Measurements from ENCODE around the gene AP1M1.

- TF ChIP-seq CTCF (IDR thresholded peaks at IDR 0.05) (no peak), POLR2A (IDR thresholded peaks at IDR 0.05) (no peak)
Measured at GRCh38 chr19:16161840-16162239, 35.9 kb upstream of the AP1M1 start.
